ENCODE results near the gene TRIM8. TPM values are rescaled to one million over a fixed set of nuclear protein-coding genes. Genes with fewer than 3 reads are reported as not detected.

Gene TRIM8
- total RNA-seq, 1 donor from 2014 or later, result 219 TPM

DNA sequence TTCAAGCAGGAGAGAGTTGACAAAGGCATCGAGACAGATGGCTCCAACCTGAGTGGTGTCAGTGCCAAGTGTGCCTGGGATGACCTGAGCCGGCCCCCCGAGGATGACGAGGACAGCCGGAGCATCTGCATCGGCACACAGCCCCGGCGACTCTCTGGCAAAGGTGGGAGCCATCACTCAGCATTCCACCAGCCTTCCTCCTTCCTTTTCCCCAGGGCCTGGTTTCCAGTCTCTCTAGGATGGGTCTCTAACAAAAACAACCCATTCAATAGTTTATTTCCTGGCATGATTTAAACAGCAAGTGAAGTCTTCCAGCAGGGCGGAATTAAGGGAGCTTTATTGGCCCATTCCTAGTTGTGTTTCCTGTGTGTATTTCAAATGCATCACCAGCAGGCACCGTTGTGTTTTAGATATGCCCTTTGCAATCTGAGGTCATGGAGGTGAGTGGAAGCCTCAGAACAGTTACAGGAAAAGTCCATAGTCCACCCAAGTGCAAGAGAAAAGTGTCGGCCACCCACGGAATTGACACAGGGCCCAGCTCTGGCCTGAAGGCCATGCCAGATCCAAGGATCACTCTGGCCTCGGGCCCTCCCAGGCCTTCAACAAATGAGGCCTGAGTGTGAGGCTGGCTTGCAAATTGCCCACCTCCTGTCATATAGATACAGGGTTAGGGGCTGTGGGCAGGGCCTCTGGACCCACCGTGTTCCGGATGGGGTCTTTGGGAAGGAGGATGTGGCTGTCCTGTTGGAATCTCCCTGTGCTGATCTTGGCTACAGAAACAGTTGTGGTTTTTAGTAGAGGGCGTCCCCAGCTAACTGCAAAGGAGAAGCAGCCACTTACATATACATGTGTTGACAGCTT is 46.9 kb upstream of the TRIM8 start:
- no peak for DNase-seq (ENCODE audit: low spot score)
- Mint-ChIP-seq H3K9me3 (ENCODE audit: unreplicated experiment) (no peaks in the 10 kb centered on the region), H3K4me3 (ENCODE audit: unreplicated experiment) (peak overlapping the region; percentile 24), H3K36me3 (ENCODE audit: low read depth, unreplicated experiment) (peaks cover 14% of the 10 kb centered on the region), H3K4me1 (ENCODE audit: unreplicated experiment) (peaks cover 85% of the 10 kb centered on the region), H3K27ac (ENCODE audit: unreplicated experiment) (peak overlapping the region; percentile 100), H3K27me3 (ENCODE audit: unreplicated experiment) (peaks cover 15% of the 10 kb centered on the region)
- TF ChIP-seq, protein P1, sequence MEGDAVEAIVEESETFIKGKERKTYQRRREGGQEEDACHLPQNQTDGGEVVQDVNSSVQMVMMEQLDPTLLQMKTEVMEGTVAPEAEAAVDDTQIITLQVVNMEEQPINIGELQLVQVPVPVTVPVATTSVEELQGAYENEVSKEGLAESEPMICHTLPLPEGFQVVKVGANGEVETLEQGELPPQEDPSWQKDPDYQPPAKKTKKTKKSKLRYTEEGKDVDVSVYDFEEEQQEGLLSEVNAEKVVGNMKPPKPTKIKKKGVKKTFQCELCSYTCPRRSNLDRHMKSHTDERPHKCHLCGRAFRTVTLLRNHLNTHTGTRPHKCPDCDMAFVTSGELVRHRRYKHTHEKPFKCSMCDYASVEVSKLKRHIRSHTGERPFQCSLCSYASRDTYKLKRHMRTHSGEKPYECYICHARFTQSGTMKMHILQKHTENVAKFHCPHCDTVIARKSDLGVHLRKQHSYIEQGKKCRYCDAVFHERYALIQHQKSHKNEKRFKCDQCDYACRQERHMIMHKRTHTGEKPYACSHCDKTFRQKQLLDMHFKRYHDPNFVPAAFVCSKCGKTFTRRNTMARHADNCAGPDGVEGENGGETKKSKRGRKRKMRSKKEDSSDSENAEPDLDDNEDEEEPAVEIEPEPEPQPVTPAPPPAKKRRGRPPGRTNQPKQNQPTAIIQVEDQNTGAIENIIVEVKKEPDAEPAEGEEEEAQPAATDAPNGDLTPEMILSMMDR (IDR thresholded peaks at IDR 0.05; ENCODE audit: unreplicated experiment), result no peak

DNA sequence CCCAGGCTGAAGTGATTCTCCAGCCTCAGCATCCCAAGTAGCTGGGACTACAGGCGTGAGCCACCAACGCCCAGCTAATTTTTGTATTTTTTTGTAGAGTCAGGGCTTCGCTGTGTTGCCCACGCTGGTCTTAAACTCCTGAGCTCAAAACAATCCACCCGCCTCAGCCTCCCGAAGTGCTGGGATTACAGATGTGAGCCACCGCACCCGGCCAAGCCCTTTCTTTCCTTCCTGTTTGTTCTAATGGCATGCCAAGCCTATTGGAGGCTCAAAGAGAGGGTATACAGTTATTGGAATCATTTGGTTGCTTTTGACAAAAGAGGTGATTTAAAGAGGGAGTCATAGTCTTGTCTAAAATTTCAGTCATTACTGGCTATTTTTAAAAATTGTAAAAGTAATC is 46.0 kb upstream of the TRIM8 start:
- no peak for DNase-seq (ENCODE audit: low spot score)
- peaks cover 80% of the 10 kb centered on the region for H3K4me1 Mint-ChIP-seq (ENCODE audit: unreplicated experiment)
- H3K36me3 Mint-ChIP-seq (ENCODE audit: low read depth, unreplicated experiment), result peaks cover 9% of the 10 kb centered on the region
- H3K4me3 Mint-ChIP-seq (ENCODE audit: unreplicated experiment), result peak overlapping the region; percentile 81
- H3K27ac Mint-ChIP-seq (ENCODE audit: unreplicated experiment), result peak overlapping the region; percentile 100
- peaks cover 20% of the 10 kb centered on the region for H3K27me3 Mint-ChIP-seq (ENCODE audit: unreplicated experiment)
- TF ChIP-seq, protein P1 (IDR thresholded peaks at IDR 0.05; ENCODE audit: unreplicated experiment), result no peak
- H3K9me3 Mint-ChIP-seq (ENCODE audit: unreplicated experiment), result no peaks in the 10 kb centered on the region

GRCh38 chr10:102599565-102600327 is 44.5 kb upstream of the TRIM8 start:
- H3K4me1 Mint-ChIP-seq (ENCODE audit: unreplicated experiment), result peaks cover 80% of the 10 kb centered on the region
- peaks cover 18% of the 10 kb centered on the region for H3K27me3 Mint-ChIP-seq (ENCODE audit: unreplicated experiment)
- no peaks in the 10 kb centered on the region for H3K9me3 Mint-ChIP-seq (ENCODE audit: unreplicated experiment)
- peaks cover 19% of the 10 kb centered on the region for H3K36me3 Mint-ChIP-seq (ENCODE audit: low read depth, unreplicated experiment)
- peak overlapping the region; percentile 85 for H3K4me3 Mint-ChIP-seq (ENCODE audit: unreplicated experiment)
- TF ChIP-seq, protein P1 (IDR thresholded peaks at IDR 0.05; ENCODE audit: unreplicated experiment), result no peak
- DNase-seq (ENCODE audit: low spot score), result peak; percentile 90
- peak overlapping the region; percentile 100 for H3K27ac Mint-ChIP-seq (ENCODE audit: unreplicated experiment)

DNA sequence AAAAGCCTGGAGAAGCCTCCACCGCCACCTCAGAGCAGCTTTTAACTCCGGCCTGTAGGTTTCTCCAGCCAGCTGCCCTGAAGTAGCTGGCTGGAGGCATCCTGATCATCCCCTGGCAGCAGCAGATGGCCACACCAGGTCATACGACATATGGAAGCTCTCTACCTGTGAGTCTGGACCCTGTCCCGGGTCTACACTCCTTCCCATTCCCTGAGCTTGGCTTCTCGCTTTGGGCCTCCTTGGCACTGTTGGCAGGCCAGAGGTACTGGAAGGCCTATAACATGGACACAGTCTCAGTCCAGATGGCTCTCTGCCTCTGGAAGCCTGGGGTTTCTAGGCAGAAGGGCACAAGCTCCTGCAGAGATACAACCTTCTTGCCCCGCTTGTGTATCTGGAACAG is 43.5 kb upstream of the TRIM8 start:
- DNase-seq (ENCODE audit: low spot score), result no peak
- H3K4me1 Mint-ChIP-seq (ENCODE audit: unreplicated experiment), result peaks cover 70% of the 10 kb centered on the region
- peak overlapping the region; percentile 100 for H3K27ac Mint-ChIP-seq (ENCODE audit: unreplicated experiment)
- TF ChIP-seq, protein P1 (IDR thresholded peaks at IDR 0.05; ENCODE audit: unreplicated experiment), result no peak
- peaks cover 19% of the 10 kb centered on the region for H3K36me3 Mint-ChIP-seq (ENCODE audit: low read depth, unreplicated experiment)
- no peak overlapping the region for H3K4me3 Mint-ChIP-seq (ENCODE audit: unreplicated experiment)
- peaks cover 18% of the 10 kb centered on the region for H3K27me3 Mint-ChIP-seq (ENCODE audit: unreplicated experiment)
- no peaks in the 10 kb centered on the region for H3K9me3 Mint-ChIP-seq (ENCODE audit: unreplicated experiment)

Measured in endothelial cell (in vitro differentiated cells).